Endothelial cell of umbilical vein (primary cell): ENCODE results near the gene CDKN1C.
A peak's percentile ranks its signal among the peaks of the same experiment; 100 is the strongest.

Source experiments
- EZH2 ChIP-seq: IDR thresholded peaks from 2 replicates; pipeline ENCODE4 v1.6.1; 2012; ENCODE audit warnings: borderline replicate concordance, low read depth, mild to moderate bottlenecking, moderate library complexity, low read length, inconsistent platforms; ENCODE audit not compliant: severe bottlenecking
- FOS ChIP-seq: IDR thresholded peaks from 2 replicates; pipeline ENCODE4 v1.6.1; 2011; ENCODE audit warnings: mild to moderate bottlenecking, low read length, moderate library complexity, borderline replicate concordance; ENCODE audit not compliant: insufficient read depth
- POLR2A ChIP-seq: IDR thresholded peaks from 2 replicates; pipeline ENCODE4 v1.6.1; 2012; ENCODE audit warnings: low read depth, mild to moderate bottlenecking, control low read depth, low read length
- TF ChIP-seq, protein P1 (sequence below), 2 donors: IDR thresholded peaks; 1 replicate in 1 of 2; 2 replicates in 1 of 2; pipeline ENCODE4 v1.5.1; 2011; ENCODE audit warnings: low read length in 2 of 2, mild to moderate bottlenecking in 2 of 2, moderate library complexity in 2 of 2, control low read depth in 1 of 2, inconsistent platforms in 1 of 2, low read depth in 1 of 2; ENCODE audit not compliant: insufficient read depth in 1 of 2; ENCODE audit errors: extremely low read depth in 1 of 2

DNA sequence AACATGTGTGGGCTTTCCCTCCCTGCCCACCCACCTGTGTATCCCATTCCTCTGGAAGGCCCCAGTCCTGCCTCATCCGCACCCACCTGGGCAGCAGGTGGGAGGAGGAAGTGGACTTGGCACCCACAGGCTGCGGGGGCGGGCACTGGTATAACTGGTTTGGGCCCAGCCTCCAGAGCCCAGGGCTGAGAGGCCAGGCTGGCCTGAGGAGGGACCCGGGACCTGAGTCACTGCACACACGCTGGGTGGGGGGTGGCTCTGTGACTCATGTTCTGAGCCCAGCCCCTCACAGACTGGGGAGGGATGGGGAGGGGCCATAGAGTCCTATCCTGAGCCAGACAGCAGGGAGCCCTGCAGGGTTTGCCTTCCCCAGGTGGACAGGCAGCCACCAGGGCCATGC is 26.9 kb upstream of the CDKN1C start:
- TF ChIP-seq, protein P1, sequence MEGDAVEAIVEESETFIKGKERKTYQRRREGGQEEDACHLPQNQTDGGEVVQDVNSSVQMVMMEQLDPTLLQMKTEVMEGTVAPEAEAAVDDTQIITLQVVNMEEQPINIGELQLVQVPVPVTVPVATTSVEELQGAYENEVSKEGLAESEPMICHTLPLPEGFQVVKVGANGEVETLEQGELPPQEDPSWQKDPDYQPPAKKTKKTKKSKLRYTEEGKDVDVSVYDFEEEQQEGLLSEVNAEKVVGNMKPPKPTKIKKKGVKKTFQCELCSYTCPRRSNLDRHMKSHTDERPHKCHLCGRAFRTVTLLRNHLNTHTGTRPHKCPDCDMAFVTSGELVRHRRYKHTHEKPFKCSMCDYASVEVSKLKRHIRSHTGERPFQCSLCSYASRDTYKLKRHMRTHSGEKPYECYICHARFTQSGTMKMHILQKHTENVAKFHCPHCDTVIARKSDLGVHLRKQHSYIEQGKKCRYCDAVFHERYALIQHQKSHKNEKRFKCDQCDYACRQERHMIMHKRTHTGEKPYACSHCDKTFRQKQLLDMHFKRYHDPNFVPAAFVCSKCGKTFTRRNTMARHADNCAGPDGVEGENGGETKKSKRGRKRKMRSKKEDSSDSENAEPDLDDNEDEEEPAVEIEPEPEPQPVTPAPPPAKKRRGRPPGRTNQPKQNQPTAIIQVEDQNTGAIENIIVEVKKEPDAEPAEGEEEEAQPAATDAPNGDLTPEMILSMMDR (IDR thresholded peaks at IDR 0.05; ENCODE audit: extremely low read depth in 1 of 2, insufficient read depth in 1 of 2, low read depth in 1 of 2, low read length in 2 of 2): no peak
- TF ChIP-seq EZH2 (no peak), POLR2A (no peak), FOS (peak; percentile 59)
